Prostate gland (tissue), 2 donors: ENCODE results near the gene MRPL23.

Experiments
- POLR2A ChIP-seq: fragments of 450-650 bp; IDR thresholded peaks from one replicate; pipeline ENCODE4 v1.6.1; 2016; ENCODE audit warnings: antibody characterized with exemption, mild to moderate bottlenecking
- TF ChIP-seq, protein P1 (sequence below), 4 experiments: fragments of 200-600 bp in 2 of 4; fragments of 450-650 bp in 2 of 4; sonication (generic) in 2 of 4; IDR thresholded peaks; 1 replicate in 3 of 4; 2 replicates in 1 of 4; pipeline ENCODE4 v1.5.1; 2016 to 2019; ENCODE audit warnings: antibody characterized with exemption in 4 of 4, mild to moderate bottlenecking in 2 of 4, moderate library complexity in 2 of 4

- TF ChIP-seq, protein P1, sequence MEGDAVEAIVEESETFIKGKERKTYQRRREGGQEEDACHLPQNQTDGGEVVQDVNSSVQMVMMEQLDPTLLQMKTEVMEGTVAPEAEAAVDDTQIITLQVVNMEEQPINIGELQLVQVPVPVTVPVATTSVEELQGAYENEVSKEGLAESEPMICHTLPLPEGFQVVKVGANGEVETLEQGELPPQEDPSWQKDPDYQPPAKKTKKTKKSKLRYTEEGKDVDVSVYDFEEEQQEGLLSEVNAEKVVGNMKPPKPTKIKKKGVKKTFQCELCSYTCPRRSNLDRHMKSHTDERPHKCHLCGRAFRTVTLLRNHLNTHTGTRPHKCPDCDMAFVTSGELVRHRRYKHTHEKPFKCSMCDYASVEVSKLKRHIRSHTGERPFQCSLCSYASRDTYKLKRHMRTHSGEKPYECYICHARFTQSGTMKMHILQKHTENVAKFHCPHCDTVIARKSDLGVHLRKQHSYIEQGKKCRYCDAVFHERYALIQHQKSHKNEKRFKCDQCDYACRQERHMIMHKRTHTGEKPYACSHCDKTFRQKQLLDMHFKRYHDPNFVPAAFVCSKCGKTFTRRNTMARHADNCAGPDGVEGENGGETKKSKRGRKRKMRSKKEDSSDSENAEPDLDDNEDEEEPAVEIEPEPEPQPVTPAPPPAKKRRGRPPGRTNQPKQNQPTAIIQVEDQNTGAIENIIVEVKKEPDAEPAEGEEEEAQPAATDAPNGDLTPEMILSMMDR (IDR thresholded peaks at IDR 0.05) = no peak
- TF ChIP-seq POLR2A = no peak
Observed at GRCh38 chr11:1969776-1970175, 22.6 kb downstream of the MRPL23 start.
